GM12878 (cell line): ENCODE data around the gene LENG9. TPM values are rescaled to one million over a fixed set of nuclear protein-coding genes. Genes with fewer than 3 reads are reported as not detected.

Experiments used
- ATAC-seq: fragments of 200-7000 bp; cut with Tn5 transposase; 3 replicates; pipeline ENCODE4 v1.9.1; 2020; ENCODE audit warnings: mild to moderate bottlenecking, moderate library complexity
- BruUV-seq: library from RNA; stranded (reverse); fragments of 400-500 nt; replicated peaks from 2 replicates; lab custom pipeline; 2021; lab: Mats Ljungman, UMichigan
- CTCF ChIA-PET: fragments of 300-600 bp; sonication (Branson Sonifier 250); formaldehyde crosslinking; extraction: SDS; loops from one replicate; lab custom pipeline; 2021; ENCODE audit warnings: inconsistent platforms; lab: Yijun Ruan, JAX
- POLR2A ChIA-PET: fragments of 350-600 bp; formaldehyde crosslinking; extraction: SDS; loops from one replicate; lab custom pipeline; 2021; ENCODE audit warnings: inconsistent platforms; lab: Charles Lee
- RAD21 ChIA-PET: fragments of 300-600 bp; sonication (Branson Sonifier 250); formaldehyde crosslinking; loops from one replicate; lab custom pipeline; 2023; ENCODE audit warnings: antibody characterized with exemption; ENCODE audit not compliant: unreplicated experiment; lab: Charles Lee
- SMC1A ChIA-PET: fragments of 300-600 bp; sonication (Branson Sonifier 250); formaldehyde crosslinking; loops from one replicate; lab custom pipeline; 2023; ENCODE audit not compliant: unreplicated experiment, uncharacterized antibody; lab: Charles Lee
- DNase-seq: peaks from one replicate; pipeline ENCODE4 v3.0.0-alpha.2; 2011; ENCODE audit warnings: low read depth, low spot score
- FAIRE-seq: peaks from 3 replicates; lab custom pipeline; 2011; peaks lifted over from hg19 to GRCh38; lab: Jason Lieb, UNC
- H2AFZ ChIP-seq: 2 replicates; pipeline ENCODE4 v1.6.0; 2011; ENCODE audit warnings: low read depth, low read length, control low read depth; ENCODE audit not compliant: control insufficient read depth
- H3K27ac ChIP-seq: 2 replicates; pipeline ENCODE4 v1.5.1; 2011; ENCODE audit warnings: control low read depth; ENCODE audit not compliant: control insufficient read depth, insufficient read depth
- H3K27me3 ChIP-seq, 2 experiments: replicated peaks in 1 of 2; 2 replicates each; pipeline versions ENCODE4 v1.6.0 to v1.6.1; 2011; ENCODE audit warnings: low read length in 1 of 2; ENCODE audit not compliant: control insufficient read depth in 2 of 2, insufficient read depth in 2 of 2
- H3K36me3 ChIP-seq, 2 experiments: 2 replicates each; pipeline ENCODE4 v1.5.1; 2011; ENCODE audit warnings: low read length in 1 of 2; ENCODE audit not compliant: control insufficient read depth in 2 of 2, insufficient read depth in 2 of 2
- H3K4me1 ChIP-seq: 2 replicates; pipeline ENCODE4 v1.6.1; 2011; ENCODE audit warnings: mild to moderate bottlenecking, low read length, moderate library complexity, mixed read lengths; ENCODE audit not compliant: control insufficient read depth, insufficient read depth
- H3K4me2 ChIP-seq: 2 replicates; pipeline ENCODE4 v1.6.0; 2011; ENCODE audit warnings: control low read depth; ENCODE audit not compliant: control insufficient read depth, insufficient read depth
- H3K4me3 ChIP-seq: fragments of 200-600 bp; sonication (generic); 2 replicates; pipeline ENCODE4 v1.5.1; 2016
- H3K79me2 ChIP-seq: 2 replicates; pipeline ENCODE4 v1.6.0; 2011; ENCODE audit warnings: low read length; ENCODE audit not compliant: control insufficient read depth, insufficient read depth
- H3K9ac ChIP-seq: 2 replicates; pipeline ENCODE4 v1.8.0; 2011; ENCODE audit warnings: low read length, control low read depth, mixed read lengths; ENCODE audit not compliant: control insufficient read depth, insufficient read depth
- H3K9me3 ChIP-seq: replicated peaks from 3 replicates; pipeline ENCODE4 v1.5.1; 2011; ENCODE audit warnings: mild to moderate bottlenecking, low read length; ENCODE audit not compliant: control insufficient read depth, insufficient read depth
- H4K20me1 ChIP-seq: 2 replicates; pipeline ENCODE4 v1.6.0; 2011; ENCODE audit not compliant: control insufficient read depth, insufficient read depth
- ASH2L ChIP-seq: fragments of 300-600, 200-600 bp; sonication (generic); IDR thresholded peaks from 2 replicates; pipeline ENCODE4 v1.6.1; 2017; ENCODE audit warnings: low read depth, mild to moderate bottlenecking, borderline replicate concordance
- JUND ChIP-seq: IDR thresholded peaks from 2 replicates; pipeline ENCODE4 v1.6.1; 2012; ENCODE audit warnings: low read depth, mild to moderate bottlenecking, low read length, improper control_type of control experiment, moderate library complexity
- POLR2A ChIP-seq: IDR thresholded peaks from 2 replicates; pipeline ENCODE4 v1.6.1; 2011; ENCODE audit warnings: low read depth, mild to moderate bottlenecking, low read length
- POLR2AphosphoS5 ChIP-seq: IDR thresholded peaks from 2 replicates; pipeline ENCODE4 v1.6.1; 2011; ENCODE audit warnings: mild to moderate bottlenecking, low read length, inconsistent platforms
- POU2F2 ChIP-seq: IDR thresholded peaks from 3 replicates; pipeline ENCODE4 v1.6.1; 2011; ENCODE audit warnings: low read depth, mild to moderate bottlenecking, low read length, borderline replicate concordance
- SPI1 ChIP-seq: IDR thresholded peaks from 2 replicates; pipeline ENCODE4 v1.6.1; 2011; ENCODE audit warnings: low read depth, mild to moderate bottlenecking, low read length, moderate library complexity, borderline replicate concordance; ENCODE audit not compliant: insufficient read depth
- ZBTB4 ChIP-seq: fragments of 450-650 bp; formaldehyde crosslinking; IDR thresholded peaks from 2 replicates; pipeline ENCODE4 v1.4.0; 2022; ENCODE audit warnings: mild to moderate bottlenecking, moderate library complexity
- WGBS: methylation state at CpG from one replicate; pipeline ENCODE4 v1.1.6; 2016; ENCODE audit warnings: low lambda C conversion rate; ENCODE audit not compliant: insufficient replicate concordance, insufficient coverage; ENCODE audit errors: missing lambda C conversion rate; 5-methylcytosine and 5-hydroxymethylcytosine counted together
- in situ Hi-C: fragments of 300-500 bp; cut with MboI; formaldehyde crosslinking; loops from 9 replicates; pipeline ENCODE4 v1.14.3; 2018; ENCODE audit warnings: mixed read lengths
- intact Hi-C: fragments of 100-400 bp; cut with micrococcal nuclease; formaldehyde crosslinking; loops from one replicate; pipeline ENCODE4 v1.14.2; 2022; ENCODE audit not compliant: unreplicated experiment
- polyA plus RNA-seq, 11 experiments: library from polyadenylated mRNA; depleted of rRNA in 4 of 11; unstranded in 6 of 11; stranded (reverse) in 5 of 11; fragments of >200 nt; fragmentation: Nextera tagmentation in 4 of 11; fragmentation: Illumina TruSeq in 1 of 11; extraction: Ambion mirVana in 4 of 11; extraction: Trizol in 1 of 11; gene quantifications; 1 replicate in 1 of 11; 2 replicates in 10 of 11; pipeline versions ENCODE4 v1.2.1 to v1.2.3, GENCODE V29; 2011 to 2016; ENCODE audit warnings: inconsistent platforms in 2 of 11, missing spikeins in 2 of 11, low read depth in 1 of 11
- total RNA-seq, 4 experiments: library from RNA; depleted of rRNA in 3 of 4; stranded (reverse); fragments of >200 nt in 3 of 4; fragmentation: Illumina TruSeq in 1 of 4; extraction: Trizol in 1 of 4; gene quantifications; 2 replicates each; pipeline versions ENCODE4 v1.2.1 to v1.2.3, GENCODE V29; 2013 to 2021

The LENG9 gene
- total and polyA plus RNA-seq, 10 of the 15 experiments (the other 5 are each of a cell fraction or from before 2014, with no cell fraction given), result 0.09 to 2.9 (median 0.76) TPM; not detected in 1

GRCh38 chr19:54457773-54458647 lies 5.6 kb downstream of the LENG9 start (continued):
- TF ChIP-seq ZBTB4 (CRISPR knock-in tag), result no peak
- no peak; the same call in 1 of the 2 replicates for TF ChIP-seq POLR2A
- no peak for TF ChIP-seq POLR2AphosphoS5
- TF ChIP-seq ASH2L, result no peak
- no peak for TF ChIP-seq SPI1

- H3K36me3 ChIP-seq, result peaks cover 23 to 77% of the 10 kb centered on the region in 2 experiments
- TF ChIP-seq POU2F2 (no peak), POLR2AphosphoS5 (peak; percentile 26; the same call in 1 of the 2 replicates), JUND (no peak)
- H3K27me3 ChIP-seq, result no peaks in the 10 kb centered on the region
- in situ Hi-C loops, result no loop called here
- no peak overlapping the region for H3K9ac ChIP-seq
- no peaks in the 10 kb centered on the region for H3K4me1 ChIP-seq
- ATAC-seq, result no peak
- H3K27ac ChIP-seq, result no peak overlapping the region
- ChIA-PET SMC1A (no interaction called here), CTCF (no interaction called here), RAD21 (no interaction called here), POLR2A (no interaction called here)
- no TSS peak for BruUV-seq
- intact Hi-C loops, result no loop called here
- no peak overlapping the region for H3K4me2 ChIP-seq
- no peaks in the 10 kb centered on the region for H3K9me3 ChIP-seq
- no peak overlapping the region for H3K4me3 ChIP-seq
- no peak for DNase-seq
- WGBS, result 96% methylated on average over 46 of the region's 51 CpGs
- FAIRE-seq, result no peak
- peaks cover 9% of the 10 kb centered on the region for H3K79me2 ChIP-seq
- no peaks in the 10 kb centered on the region; the same call in 1 of the 2 replicates for H4K20me1 ChIP-seq
- no peak overlapping the region for H2AFZ ChIP-seq
Observed at GRCh38 chr19:54456423-54457373, 6.9 kb downstream of the LENG9 start.
